SHP77 (cell line): ENCODE data around the gene UBD.

Experiments used
- DNase-seq, 2 experiments: peaks; one replicate each; lab custom pipeline; 2025; lab: John Stamatoyannopoulos, UW

UBD gene

GRCh38 chr6:29521006-29521680 is 38.4 kb downstream of the UBD start:
- DNase-seq = no peak

DNA sequence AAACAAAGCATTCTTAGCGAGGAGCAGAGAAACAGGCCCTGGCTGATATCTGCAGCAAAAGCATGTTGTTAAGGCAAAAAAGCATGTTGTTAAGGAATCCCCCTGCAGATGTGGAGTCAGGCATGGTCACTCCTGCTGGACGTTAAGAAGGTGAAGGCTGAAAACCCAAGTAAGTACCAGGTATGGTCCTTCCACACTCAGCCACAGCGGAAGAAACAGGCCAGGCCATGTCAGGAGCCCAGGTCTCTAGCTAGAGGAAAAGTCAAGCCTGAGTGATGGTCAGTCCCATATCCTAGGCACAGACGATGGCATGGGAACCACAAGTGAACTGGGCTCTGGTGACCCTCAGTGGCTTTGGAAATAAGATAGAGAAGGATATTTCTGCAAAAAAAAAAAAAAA is 39.3 kb downstream of the UBD start:
- no peak for DNase-seq

- no peak for DNase-seq
Observed at GRCh38 chr6:29519291-29520010, 40.1 kb downstream of the UBD start.

GRCh38 chr6:29517728-29518440 is 41.6 kb downstream of the UBD start:
- DNase-seq = no peak

- no peak for DNase-seq
Observed at GRCh38 chr6:29517245-29517644, 42.3 kb downstream of the UBD start.

GRCh38 chr6:29516108-29516507 is 43.4 kb downstream of the UBD start:
- peak; percentile 2 to 12 for DNase-seq

- DNase-seq = no peak
Observed at GRCh38 chr6:29510746-29511300, 48.7 kb downstream of the UBD start.

GRCh38 chr6:29510202-29510601 is 49.3 kb downstream of the UBD start:
- peak in 1 of 2 experiments; percentile 1 for DNase-seq

DNA sequence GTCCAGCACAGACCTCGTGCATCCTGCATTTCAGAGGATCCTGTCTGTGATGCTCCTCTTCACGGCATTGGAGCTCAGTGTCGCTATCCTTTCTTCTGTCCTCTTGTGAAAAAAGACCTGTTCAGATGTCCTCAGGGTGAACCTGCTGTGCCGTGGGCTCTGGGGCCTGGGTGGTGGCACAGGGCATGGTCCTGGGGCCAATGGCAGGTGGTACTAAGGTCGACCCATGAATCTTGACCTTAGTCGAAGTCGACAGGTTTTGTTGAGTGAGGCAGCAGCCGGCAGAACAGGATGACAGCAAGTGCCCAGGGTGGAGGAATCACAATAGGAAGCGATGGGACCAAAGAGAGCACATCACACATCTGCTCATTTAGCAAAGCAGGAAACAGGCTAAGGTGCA is 49.8 kb downstream of the UBD start:
- no peak for DNase-seq

GRCh38 chr6:29509239-29509638 is 50.3 kb downstream of the UBD start:
- no peak for DNase-seq

GRCh38 chr6:29507319-29507718 is 52.2 kb downstream of the UBD start:
- no peak for DNase-seq

GRCh38 chr6:29506446-29507067 is 53.0 kb downstream of the UBD start:
- DNase-seq = no peak

DNA sequence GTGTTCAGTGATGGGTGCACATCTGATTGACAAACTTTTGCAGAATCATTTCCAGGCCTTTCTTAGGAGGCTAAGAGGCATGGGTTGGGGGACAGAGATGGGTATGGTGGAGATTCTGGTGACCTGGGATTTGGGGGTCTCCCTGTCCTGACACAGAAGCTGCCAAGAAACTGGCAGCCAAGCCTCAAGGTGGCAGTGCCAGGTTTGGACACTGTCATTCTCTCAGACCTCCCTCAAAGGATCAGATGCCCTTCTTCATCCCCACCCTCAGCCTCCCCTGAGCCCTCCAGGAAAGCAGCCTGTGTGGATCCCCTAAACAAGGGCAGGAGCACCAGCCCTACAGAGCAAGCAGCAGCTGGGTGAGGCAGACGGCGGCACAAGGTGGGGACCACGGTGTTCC is 53.7 kb downstream of the UBD start:
- DNase-seq = no peak
